DMS53 treated with DMSO at 0.1 percent for 48 hours (cell line): Measurements from ENCODE around the gene USP10.
"Not testable (repeated sequence)": the region's sequence is repeated elsewhere in the genome, so short reads cannot be mapped to it uniquely, and the experiment has no call there.

ENCODE experiments used
- DNase-seq: peaks from one replicate; lab custom pipeline; 2025; ENCODE audit not compliant: unreplicated experiment; lab: John Stamatoyannopoulos, UW

The USP10 gene

GRCh38 chr16:84692451-84693214 is 7.2 kb upstream of the USP10 start:
- no peak for DNase-seq

DNA sequence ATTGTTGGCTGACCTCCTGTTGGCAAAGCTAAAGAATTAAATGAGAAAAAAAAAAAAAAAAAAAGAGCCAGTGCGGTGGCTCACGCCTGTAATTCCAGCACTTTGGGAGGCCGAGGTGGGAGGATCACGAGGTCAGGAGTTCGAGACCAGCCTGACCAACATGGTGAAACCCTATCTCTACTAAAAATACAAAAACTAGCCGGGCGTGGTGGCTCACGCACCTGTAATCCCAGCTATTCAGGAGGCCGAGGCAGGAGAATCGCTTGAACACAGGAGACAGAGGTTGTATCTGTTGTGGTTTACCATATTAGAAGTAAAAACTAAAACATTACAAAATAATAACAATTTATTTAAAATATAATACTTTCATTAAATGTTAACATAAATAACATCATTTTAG is 5.9 kb upstream of the USP10 start:
- not testable (repeated sequence) for DNase-seq

DNA sequence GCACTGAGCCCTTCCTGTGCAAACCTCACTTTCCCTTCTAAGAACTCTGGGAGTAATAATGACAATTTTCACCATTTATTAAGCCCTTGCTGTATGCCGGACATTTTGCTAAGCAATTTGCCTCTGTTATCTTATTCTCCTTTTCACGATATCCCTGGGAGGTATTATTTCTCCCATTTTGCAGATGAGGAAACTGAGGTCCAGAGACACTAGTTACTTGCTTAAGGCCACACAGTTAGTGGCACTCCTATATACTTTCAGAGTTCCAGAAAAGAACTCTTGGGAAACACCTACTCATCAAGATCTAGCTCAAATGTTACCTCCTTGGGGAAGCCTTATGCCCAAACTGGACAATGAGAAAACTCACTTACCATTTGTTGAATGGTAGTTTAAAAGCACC is 4.8 kb upstream of the USP10 start:
- DNase-seq, result no peak

- DNase-seq, result no peak
These were observed 571 bp upstream of the USP10 start for GRCh38 chr16:84699147-84699711.

DNA sequence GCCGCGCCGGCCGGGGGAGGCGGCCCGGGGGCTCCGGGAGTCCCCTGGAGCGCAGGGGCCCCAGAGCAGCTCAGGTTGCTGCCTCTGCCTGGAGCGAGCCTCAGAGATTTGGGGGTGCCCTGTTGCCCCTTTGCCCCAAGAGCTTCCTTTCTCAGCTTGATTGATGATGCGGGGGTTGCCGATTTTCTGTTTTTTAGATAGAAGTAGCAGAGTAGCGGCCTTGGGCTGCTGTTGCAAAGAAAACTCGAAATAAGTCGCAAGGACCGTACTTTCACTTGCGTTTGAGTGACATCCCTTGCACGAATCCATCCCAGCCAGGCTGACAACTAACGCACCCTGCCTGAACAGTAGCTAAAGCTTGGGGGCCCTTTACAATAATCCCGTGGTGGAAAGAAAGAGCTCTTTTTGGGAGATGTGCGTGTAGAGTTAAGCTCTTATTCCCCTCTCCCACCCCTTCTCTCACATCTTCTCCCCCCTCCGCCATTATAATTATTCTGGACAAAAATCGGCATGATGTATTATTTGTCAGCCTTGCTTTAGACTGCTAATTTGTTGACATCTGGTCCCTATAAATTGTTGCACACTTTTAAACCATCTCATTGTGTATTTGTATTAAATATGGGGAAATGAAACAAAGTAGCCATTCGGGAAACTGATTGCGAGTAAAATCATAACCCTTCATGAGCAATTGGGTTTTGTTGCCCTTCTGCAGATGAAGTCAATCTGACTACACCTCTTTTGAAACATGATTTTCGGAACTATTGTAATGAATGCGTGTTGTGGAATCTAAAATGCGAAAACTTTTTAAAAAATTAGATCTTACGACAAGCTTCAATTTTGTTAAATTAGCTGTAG is 873 bp downstream of the USP10 start:
- DNase-seq, result no peak

DNA sequence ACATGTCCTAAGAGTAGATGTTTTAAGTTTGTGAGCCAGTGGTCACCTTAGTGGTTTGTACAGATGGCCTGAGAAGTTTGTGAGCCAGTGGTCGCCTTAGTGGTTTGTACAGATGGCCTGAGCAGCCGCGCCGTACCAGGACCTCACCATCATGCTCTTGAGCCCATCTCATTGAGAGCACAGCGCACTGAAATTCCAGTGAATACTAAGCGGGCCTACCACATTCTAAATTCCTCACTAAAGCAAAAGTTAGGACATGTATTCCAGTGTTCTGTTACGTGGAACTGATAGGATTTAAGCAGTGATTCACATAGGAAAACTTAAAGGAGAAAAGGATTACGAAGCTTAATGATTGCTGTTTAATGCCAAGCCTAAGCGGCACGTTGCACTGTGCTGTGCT is 3.9 kb downstream of the USP10 start:
- no peak for DNase-seq

GRCh38 chr16:84704253-84704652 is 4.5 kb downstream of the USP10 start:
- DNase-seq, result no peak

- no peak for DNase-seq
These were observed 7.1 kb downstream of the USP10 start for GRCh38 chr16:84706856-84707255.

DNA sequence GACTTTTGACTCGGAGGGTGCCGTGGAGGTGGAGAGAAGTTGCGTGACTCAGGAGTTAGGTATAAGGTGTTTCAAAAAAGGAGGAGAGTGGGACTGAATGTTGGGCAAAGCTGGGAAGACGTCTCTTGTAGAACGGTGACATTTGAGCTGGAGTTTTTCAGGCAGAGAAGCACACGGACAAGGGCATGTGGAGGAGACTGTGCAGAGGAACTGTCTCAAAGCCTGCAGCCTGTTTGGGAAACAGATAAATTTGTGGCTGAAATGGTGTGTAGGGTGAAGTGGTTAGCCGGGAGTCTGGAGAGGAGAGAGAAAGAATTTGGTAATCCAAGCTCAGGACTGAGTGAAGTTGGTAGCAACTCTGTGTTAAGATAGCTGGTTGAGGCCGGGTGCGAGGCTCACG is 9.8 kb downstream of the USP10 start:
- no peak for DNase-seq

GRCh38 chr16:84710686-84711085 is 10.9 kb downstream of the USP10 start:
- DNase-seq, result no peak

- no peak for DNase-seq
These were observed 12.4 kb downstream of the USP10 start for GRCh38 chr16:84712138-84712671.

DNA sequence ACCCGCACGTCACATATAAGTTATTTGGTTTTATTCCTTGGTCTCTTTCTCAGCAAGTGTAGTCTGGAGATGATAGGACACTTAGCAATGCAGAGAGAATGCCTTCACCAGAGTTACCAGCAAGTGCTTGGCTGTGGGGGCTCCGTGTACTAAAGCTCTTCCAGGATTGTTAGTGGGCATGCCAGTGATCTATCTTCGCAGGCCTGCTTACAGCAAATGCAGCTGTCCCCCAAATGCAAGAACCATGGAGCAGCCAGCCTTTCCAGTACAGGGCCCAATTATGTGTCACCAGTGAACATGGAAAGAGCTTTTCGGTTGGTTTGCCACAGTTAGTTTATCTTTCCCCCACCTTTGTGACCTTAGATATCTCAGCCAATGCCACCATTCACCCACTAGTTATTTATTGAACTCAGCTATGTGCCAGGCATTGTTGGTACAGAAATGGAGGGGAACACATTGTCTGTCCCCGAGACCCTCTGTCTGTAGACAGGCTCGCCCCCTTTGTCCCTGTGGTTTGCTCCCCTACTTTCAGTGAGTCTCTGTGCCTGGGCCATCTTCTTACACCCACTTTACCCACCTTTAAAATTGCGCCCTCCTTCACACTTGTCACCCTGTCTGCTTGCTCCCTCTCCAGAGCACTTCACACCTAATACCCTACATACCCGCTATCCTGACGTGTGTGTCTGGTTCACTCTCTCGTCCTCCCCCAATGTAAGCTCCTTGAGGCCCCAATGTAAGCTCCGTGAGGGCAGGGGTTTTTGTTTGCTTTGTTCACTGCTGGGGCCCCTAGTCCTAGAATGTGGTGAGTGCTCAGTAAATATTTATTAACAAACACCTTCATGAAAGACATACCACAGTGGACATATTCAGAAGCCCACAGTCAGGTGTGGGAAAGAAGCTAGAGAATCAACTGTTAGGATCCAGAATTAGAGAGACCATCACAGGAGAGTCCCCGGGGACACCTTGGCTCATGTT is 13.3 kb downstream of the USP10 start:
- DNase-seq, result no peak

DNA sequence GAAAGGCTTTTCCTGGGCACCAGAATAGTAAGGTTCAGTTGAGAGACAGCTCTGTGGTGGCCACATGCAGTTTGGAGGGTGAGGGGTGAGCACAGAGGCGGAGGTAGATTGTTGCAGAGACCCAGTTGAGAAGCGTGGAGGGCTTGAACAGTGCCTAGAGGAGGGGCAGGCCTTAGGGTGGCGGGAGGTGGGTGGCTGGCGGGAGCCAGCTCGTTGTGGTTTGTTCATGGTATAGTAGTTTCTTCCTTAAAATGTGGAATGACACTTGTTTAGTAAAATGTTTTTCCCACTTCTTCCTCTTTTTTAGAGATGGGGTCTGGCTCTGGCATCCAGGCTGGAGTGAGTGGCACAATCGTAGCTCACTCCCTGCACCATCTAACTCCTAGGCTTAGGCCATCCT is 14.2 kb downstream of the USP10 start:
- no peak for DNase-seq

GRCh38 chr16:84715424-84715823 is 15.6 kb downstream of the USP10 start:
- no peak for DNase-seq

GRCh38 chr16:84715854-84716253 is 16.1 kb downstream of the USP10 start:
- DNase-seq, result no peak

GRCh38 chr16:84716740-84717139 is 16.9 kb downstream of the USP10 start:
- DNase-seq, result no peak

- DNase-seq, result no peak
These were observed 17.7 kb downstream of the USP10 start for GRCh38 chr16:84717484-84717883.

- DNase-seq, result no peak
These were observed 20.4 kb downstream of the USP10 start for GRCh38 chr16:84720177-84720579.

DNA sequence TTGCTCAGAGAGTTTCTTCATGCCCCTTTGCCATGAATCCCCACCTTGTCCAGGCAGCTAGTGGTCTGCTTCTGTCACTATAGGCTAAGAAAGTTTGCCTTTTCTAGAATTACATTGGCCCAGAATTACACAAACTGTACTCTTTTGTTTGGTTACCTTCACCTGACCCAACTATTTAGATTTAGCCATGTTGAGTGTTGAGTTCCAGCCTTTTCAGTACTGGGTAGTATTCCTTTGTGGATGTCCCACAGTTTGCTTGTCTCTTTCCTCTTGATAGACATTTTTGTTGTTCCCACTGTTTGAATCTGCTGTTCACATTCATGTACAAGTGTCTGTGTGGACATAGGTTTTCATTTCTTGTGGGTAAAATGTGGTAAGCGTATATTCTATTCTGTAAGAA is 22.3 kb downstream of the USP10 start:
- DNase-seq, result no peak

DNA sequence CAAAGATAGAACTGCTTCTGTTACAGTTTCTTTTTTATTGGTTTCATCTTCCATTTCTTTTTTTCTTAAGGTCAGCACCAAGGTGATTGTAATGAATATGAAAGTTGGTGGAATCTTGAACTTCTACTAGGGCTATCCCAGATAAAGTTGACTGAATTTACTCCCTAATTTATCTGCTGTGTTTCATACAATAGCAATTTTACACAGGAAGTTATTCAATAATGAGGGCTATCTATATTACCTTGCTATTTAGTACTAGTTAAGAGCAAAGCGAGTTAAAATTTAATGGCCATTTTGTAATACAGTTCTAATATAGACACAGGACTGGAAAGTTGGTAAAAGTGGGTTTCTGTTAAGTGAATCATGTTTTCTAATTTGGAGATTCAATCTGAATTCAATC is 24.1 kb downstream of the USP10 start:
- no peak for DNase-seq
